Central memory CD4-positive, alpha-beta T cell (primary cell): ENCODE measurements around the gene PTPRM.

ENCODE experiments used
- DNase-seq: peaks from one replicate; pipeline ENCODE4 v3.0.0; 2022

The PTPRM gene

DNA sequence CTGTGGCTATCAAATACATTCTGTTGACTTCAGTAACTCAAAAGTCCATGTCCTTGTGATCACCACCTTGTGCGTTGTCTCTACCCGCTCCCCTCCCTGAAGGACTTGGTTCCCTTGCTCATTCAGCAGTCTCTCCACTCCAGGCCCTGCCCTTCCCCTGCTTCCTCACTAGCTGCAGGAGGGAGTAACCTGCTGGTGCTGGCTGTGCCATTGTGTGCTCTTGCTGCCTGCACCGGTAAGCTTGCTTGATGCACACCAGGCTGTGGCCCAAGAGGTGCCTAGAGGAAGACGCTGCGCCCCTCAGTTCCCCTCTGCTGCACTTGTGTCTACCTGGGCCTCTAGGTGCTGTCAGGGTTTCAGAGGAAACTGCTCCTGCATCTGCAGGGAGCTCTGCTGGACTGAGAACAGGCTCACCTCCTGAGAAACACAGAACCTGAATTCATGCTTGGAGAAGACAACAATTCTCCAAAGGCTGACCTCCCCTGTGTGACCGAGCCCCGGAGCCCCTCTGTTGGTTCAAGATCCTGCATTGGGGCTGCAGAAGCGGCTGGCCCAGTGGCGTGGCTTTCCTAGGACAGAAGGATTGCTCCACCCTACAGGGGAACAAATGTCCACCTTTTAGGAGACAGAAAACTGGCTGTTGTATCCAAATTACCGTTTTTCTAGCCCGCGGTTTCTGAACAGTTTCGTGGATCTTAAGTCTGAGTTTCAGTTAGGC, 33.6 kb downstream of the PTPRM start:
- DNase-seq, result no peak

DNA sequence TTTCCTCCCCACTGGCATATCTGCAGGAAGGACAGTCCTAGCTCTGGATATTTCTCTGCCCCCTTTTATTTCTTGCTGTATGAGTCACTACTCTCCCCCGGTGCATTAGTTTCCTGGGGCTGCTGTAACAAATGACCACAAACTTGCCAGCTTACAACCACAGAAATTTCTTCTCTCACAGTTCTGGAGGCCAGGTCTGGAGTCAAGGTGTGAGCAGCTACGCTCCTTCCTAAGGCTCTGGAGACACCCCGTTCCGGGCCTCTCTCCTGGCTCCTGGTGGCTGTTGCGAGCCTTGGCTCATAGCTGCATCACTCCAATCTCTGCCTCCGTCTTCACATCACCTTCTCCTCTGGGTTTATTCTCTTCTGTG, 34.1 kb downstream of the PTPRM start:
- DNase-seq, result no peak

DNA sequence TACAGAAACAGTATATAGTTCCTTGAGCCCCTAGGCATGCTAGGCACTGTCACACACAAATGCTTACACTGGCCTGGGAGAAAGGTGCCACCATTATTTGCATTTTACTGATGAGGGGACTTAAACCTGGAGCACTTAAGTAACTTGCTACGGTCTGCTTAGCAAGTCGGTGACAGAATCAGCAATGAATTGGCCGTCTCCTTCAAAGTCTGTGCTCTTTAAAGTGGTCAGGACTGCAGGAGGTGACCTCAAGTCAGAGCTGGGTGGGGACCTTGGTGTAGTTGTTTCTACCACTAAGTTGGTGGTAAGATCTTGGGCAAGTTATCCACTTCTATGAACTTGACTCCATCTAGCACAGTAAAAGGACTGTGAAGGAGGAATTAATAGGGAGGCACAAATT, 34.8 kb downstream of the PTPRM start:
- DNase-seq, result no peak

DNA sequence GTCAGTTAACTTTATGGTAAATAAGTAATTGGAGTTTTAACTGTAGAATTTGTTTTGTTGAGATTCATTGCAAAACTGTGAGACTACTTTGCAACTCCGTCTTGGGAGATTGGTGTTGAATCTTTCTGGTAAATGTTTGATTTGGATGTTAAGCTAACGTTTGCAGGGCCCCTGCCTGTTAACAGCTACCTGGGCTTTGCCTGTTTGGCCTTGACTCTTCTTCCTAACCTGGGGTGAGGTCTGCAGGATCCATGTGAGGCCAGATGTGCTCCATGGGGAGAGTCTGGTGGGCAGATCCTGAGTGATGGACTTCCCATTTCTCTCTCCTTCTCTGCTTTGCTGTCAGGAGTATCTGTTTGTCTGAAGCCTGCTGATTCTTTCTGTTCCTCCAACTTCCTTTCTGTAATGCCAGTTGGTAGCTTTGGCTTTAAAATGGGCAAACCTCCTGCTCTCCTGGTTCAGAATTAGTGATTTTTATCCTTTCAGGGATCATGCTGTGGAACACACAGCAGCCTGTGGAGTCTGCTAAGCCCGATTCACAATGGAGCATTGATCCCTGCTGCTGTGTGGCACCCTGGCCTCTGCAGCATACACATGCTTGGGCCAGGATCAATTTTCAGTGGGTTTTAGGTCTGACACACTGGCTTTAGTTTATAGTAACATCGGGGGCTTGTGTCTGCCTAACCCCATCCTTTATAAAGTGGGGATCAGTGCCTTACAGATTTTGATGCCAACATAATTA, 36.3 kb downstream of the PTPRM start:
- DNase-seq, result no peak

DNA sequence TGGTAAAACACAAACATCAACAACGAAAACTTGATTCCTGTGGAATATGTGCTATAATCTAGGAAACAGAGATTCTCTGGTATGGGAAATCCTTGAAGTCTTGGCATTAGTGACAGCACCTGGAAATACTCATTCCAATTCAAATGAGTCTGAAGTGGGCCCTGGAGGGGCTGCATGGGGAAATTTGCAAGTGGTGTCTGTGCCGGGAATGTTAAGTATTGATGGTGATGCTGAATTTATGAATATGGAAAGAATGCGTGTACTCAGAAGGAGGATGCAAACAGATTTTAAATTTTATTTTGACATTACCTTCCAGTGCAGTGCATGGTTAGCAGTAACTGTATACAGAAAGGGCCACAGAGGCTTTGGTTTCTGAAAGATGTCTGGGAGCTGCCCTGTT, 37.2 kb downstream of the PTPRM start:
- no peak for DNase-seq

DNA sequence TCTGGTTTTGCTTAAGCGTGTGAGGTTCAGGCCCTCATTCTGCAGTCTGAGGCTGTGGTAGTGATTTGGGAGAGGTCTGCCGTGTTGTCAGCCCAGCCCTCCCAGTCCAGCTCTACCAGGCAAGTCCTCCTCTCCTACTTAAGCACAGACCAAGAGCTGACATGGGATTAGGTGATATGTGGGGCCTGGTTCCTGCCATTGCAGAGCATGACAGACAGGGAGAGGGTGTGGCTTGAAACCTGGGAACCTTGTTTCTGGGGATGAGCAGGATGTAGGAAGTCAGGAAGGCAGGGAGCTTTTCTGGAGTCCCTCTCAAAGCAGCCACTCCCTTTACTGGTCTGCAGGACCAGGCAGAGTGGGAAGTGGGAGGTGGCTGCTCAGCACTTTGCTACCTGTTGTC, 38.6 kb downstream of the PTPRM start:
- no peak for DNase-seq

DNA sequence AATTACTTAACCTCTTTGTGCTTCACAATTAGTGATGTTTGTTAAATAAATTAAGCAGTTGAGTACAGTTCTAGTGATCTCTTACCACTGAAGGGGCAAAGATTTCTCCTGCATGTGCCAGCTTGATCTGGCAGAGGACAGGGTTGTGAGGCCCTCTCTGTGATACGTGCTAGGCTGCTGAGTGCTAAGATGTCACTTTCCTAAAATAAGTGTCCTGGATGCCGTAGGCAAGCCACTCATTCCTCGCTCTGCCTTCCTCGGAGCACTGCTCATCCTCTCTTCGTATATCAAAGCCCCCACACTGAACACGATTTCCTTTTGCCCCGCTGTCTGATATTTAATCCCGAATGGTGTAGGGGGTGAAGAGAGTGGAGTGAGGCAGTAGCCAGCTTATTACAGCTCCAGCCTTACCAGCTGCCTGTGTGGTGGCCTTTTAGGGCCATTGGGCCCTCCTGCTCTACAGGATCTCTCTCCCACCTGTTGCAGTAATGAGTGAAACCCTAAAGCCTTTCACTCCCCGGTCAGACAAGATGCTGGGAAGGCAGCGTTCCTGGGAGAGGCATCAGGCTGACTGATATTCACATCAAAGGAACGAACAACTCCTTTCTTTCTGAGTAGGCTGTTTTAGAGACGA, 40.5 kb downstream of the PTPRM start:
- DNase-seq, result no peak

DNA sequence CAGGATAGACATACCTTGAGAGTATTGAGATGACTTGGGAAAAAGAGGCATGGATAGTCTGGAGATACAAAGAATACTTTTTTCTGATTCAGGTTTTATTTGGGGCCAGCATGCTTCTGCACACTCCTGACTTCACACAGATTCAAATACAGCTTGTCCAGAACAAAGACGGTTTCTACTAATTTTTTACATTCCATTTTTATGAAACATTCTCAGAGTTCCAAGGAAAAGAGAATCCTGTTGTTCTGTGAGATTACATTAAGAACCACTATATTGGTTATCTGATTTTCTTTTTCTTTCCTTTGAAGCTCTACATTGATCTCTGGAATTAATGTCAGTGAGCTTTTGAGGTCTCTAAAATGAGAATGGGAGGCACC, 41.0 kb downstream of the PTPRM start:
- no peak for DNase-seq

DNA sequence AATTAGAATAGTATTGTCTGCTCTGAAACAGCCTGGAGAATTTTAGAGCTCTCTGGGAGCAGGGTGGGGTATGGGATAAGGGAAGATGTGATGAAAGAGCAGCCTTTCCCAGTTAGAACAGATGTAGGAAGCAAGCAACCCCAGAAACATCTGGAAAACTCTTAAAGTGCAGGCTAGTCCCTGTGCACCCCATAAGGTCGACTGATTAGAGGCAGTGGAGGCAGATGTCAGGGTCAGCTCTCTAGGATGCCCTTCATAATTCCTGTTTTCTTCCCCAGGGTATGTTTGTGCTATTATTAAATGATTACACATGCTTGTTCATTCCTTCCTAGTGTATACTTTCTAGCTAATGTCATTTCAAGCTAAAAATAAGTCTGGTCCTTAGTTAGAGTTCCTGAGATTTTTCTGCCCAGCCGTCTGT, 41.7 kb downstream of the PTPRM start:
- no peak for DNase-seq

DNA sequence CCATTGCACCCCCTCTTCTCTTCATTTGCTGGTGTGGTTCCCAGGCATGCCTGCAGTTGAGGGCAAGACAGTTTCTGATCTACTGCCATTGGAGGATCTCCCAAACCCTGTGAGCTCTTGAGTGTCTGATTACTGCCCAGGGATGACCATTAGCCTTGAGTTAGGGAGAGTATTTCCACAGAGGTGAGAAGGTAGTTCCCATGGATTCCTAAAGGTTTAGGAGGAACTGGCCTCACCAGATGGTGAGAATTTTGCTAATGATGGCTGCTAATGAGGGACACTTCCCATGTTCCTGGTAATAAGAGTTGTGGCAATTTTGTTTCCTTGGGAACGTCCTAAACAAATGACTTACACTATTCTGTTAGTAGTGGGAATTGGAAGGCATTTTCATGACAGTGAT, 42.5 kb downstream of the PTPRM start:
- no peak for DNase-seq

DNA sequence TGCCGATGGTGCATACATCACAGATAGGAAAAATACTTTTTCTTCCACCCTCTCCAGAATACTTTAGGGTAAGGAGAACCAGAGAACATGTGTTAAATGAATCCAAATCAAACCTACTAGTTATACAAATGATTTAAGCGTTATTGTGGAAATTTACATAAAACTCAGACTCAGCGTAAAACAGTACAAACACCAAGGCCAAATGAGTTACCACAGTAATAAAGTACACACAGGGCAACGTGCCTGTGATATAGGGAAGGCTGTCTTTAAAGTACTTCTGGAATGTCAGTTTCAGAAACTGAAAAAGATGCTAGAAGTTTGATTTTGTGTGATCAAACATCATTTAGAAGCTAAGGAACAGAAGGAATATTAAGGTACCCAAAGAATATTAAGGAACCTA, 46.9 kb downstream of the PTPRM start:
- DNase-seq, result no peak

DNA sequence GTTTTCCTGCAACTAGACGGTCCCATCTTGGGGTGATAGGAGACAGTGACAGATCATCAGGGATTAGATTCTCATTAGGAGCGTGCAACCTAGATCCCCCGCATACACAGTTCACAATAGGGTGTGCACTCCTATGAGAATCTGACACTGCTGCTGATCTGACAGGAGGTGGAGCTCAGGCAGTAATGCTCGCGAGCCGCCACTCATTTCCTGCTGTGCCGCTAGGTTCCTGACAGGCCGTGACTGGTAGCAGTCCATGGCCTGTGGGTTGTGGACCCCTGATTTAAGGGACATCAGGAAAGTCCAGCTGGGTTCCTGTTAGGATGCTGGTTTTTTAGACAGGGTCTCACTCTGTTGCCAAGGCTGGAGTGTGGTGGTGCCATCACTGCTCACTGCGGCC, 48.7 kb downstream of the PTPRM start:
- no peak for DNase-seq

DNA sequence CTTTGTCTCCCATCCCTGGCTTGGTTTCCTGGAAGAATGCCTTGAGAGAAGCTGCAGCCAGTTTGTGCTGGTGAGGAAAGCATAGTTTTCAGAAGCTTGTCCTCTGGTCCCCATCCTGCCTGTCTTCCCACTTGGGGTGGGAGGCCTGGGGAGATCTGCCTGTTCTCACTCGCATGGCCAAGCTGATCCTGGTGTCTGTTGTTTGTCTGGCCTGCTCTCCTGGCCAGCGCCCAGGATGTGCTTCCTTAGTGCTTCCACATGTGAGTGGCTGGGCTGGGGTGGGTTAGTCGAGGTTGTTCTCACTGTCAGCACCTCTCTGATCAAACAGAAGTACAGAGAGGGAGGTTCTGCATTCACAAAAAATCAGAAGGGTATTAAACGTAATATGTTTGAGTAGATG, 49.5 kb downstream of the PTPRM start:
- DNase-seq, result no peak

DNA sequence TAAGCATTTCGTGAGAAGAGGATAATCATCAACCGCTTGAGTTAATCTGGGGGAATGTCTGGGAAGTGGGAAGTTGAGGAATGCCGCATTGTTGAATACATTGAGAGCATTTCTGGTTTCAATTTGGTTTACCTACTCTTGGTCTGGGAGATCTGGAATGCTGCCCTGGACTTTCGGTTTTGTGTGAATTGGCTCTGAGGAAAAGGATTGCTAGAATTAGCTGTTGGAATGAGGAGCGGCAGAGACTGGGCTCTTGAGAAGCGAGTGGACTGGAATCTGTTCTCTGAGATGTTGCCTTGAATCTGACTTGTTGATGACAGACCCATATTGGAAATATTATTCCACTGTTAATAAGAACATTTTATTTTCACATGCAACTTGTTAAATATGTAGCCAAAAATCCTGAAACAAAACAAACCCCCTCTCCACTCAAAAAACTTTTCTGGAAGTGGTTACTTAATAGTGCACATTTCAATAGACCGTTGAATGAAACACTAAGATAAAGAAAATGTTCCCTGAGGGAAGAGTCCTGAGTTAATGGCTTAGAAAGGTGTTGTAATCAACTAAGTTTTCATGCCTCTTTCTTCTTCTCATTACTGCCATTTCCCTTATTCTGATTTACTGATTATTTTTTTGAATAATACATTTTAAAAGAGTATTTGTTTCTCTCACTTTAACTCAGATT, 50.8 kb downstream of the PTPRM start:
- no peak for DNase-seq

DNA sequence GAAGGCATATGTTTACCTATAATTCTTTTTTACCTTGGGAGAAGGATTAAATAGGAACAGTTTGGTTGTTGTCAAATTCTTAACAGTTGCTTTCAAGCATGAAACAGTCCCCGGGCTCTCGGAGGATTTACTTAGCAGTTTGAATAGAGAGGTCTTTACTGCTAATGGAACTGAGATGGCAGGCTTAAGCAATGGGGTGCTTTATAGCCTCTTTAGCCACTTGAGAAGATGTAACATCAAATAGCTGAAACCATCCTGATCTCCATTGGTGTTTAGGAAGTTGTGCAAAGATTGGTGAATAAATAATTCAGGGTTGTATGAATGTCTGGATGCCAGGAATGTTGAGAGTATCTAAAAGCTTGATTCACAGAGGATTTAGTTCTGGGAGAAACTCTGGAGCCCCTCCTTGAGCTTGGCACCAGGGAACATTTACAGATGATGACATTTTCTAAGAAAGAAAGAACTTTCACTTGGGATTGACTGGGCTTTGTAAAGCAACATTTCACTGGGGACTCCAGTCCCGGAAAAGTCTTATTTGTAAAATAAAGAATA, 51.9 kb downstream of the PTPRM start:
- DNase-seq, result no peak

DNA sequence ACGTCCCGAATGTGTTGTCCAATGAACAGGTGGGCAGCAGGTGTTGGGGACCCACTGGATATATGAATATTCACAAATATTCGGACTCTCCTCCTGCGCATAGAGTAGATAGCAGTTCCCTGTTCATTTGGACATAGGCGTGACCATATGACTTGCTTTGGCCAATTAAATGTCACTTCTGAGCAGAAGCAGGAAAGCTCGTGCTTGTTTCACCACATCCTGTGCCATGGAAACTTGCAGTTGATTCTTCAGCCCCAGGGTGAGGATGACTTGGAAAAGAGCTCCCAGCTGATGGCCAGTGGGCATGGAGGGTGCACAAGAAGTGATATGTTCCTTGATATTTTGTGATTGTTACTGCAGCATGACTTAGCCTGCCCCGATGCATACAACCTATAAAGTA, 52.6 kb downstream of the PTPRM start:
- DNase-seq, result no peak

DNA sequence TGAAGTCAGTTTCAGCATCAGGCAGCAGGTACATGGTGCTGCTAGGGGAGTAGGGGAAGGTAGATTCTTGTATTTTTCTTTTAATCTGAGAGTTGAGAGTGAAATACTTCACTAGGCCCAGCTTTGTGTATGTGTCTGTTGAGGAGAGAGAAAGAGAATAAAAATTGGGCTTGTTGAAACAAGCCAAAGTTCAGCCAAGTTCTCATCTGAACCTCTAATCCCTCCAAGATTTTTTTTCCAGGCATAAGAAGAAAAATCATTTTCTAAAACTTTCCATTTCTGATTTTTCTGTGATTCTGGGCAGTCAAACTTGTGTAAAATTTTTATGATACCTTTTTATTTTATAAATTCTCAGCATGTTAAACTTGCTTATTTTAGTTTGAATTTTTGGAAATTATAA, 55.6 kb downstream of the PTPRM start:
- DNase-seq, result no peak

DNA sequence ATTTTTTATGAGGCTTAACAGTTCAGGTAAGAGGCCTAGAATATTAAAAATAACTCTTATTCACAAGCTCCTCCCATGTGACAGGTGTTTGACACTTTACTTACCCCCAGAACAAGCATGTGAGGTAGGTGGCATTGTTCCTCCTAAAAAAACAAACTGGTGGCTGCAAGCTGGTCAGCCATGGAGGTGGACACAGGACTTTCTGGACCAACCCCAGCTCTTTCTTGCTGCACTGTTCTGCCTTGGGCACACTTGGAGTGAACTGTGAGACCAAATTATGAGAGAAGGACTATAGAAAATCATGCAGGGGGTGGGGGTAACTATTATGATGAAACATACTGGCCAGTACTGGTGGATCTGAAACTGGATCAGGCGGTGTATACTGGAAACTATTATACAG, 56.6 kb downstream of the PTPRM start:
- DNase-seq, result no peak

DNA sequence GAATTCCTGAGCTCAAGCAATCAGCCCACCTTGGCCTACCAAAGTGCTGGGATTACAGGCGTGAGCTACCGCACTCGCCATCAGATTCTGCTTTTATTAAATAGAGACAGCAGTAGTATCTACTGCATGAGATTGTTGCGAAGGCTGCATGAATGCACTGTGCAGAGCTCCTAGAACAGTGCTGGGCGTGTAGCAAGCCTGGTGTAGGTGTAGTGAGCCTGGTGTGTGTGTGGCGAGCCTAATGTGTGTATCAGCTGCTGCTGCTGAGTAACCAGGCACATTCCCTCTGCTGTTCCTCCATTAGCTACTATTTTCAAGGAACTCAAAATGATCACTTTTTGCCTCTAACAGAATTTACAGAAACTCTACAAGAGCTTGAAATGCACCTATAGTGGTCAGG, 57.6 kb downstream of the PTPRM start:
- DNase-seq, result no peak

DNA sequence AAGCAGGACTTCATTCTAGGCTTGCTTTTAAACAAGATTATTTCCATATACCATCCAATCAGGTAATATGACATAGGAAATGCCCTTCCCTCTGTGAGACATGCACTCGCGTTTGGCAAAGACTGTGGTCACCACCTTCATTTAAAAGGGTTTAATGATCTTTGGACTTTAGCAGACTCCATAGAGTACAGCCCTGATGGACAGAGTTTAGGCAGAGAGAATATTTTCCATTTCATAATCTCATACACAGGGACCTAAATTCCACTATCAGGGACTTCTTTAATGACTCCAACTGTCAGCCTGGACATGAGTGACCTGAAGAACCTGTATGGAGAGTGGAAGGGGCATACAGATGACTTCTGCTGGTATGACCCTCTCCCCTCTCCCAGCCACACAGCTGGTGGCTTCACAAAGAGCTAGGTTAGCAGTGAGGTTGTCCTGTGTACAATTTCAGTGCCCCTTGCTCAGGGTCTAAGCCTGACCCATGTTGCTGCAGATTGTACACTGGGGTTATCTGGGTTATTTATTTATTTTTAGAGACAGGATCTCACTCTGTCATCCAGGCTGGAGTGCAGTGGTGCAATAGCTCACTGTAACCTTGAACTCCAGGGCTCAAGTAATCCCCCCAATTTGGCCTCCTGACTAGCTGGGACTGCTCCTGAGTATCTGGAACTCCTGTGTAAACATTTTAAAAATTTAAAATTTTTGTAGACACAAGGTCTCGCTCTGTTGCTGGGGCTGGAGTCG, 59.2 kb downstream of the PTPRM start:
- DNase-seq, result no peak

DNA sequence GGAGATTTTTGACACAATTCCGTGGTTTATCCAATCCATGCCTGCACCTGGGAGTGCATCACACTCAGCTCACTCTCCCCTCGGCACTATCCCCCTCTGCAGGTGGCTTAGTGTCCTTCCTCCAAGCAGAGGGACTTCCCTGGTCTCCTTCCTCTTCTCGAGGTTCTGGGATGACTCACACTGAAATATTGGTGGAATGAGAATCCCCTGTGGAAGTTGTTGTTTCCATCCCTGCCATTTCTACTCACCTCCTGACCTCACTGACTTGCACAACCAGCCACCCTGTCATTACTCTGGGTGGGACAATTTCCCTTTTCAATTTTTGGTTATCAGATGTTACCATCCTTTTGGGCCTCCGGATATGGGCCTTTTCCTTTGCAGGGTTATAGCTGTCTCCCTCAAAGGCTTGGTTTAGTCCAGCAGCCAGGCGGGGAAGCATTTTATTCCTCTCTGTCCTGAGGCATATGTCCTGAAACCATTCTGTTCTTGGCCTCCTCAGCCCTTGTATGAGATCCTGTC, 59.9 kb downstream of the PTPRM start:
- DNase-seq, result no peak

DNA sequence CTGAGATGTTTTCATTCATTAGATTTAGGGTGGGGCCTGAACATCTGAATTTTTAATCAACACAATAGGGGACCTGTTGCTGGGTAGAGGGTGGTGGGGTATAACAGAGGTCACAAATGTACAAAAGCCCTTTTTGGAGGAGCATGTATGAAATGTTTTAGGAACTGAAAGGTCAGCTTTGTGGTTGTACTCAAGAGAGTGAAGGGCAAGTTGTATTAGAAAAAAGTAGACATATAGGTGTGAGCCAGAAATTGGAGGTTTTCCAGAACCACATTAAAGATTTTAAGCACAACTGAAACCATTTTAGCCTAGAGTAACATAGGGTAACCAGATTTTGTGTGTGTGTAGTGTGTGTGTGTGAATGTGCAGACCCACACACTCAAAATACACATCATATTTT, 62.3 kb downstream of the PTPRM start:
- no peak for DNase-seq
